Stimulated activated CD8-positive, alpha-beta memory T cell treated with anti-CD3 and anti-CD28 coated beads, Interleukin-12 subunit alpha, Interleukin-12 subunit beta, amount 100 ng/mL, for 1 hour (primary cell): ENCODE results near the gene BRPF1.
"Not testable (repeated sequence)": the region's sequence is repeated elsewhere in the genome, so short reads cannot be mapped to it uniquely, and the experiment has no call there.

Experiments
- DNase-seq: peaks from one replicate; pipeline ENCODE4 v3.0.0-alpha.2; 2020; ENCODE audit warnings: low read depth

Gene BRPF1

GRCh38 chr3:9768141-9768775, 36.7 kb downstream of the BRPF1 start:
- DNase-seq = no peak

- no peak for DNase-seq
These were observed 37.5 kb downstream of the BRPF1 start for GRCh38 chr3:9769012-9769411.

GRCh38 chr3:9769426-9770275, 38.1 kb downstream of the BRPF1 start, which contains the start of gene CAMK1:
Gene CAMK1, minus strand, starts transcription at chr3:9769947. Its CDS starts 2,198 bp downstream, at chr3:9767749.
- DNase-seq = no peak

GRCh38 chr3:9770276-9770812, 38.8 kb downstream of the BRPF1 start:
- DNase-seq = no peak

- DNase-seq = not testable (repeated sequence)
These were observed 39.5 kb downstream of the BRPF1 start for GRCh38 chr3:9771007-9771406.

- no peak for DNase-seq
These were observed 45.6 kb downstream of the BRPF1 start for GRCh38 chr3:9776896-9777693.

GRCh38 chr3:9777694-9778021, 46.1 kb downstream of the BRPF1 start:
- DNase-seq = no peak

- no peak for DNase-seq
These were observed 46.9 kb downstream of the BRPF1 start for GRCh38 chr3:9778143-9779074.

GRCh38 chr3:9779075-9779593, 47.6 kb downstream of the BRPF1 start:
- no peak for DNase-seq

- DNase-seq = no peak
These were observed 48.4 kb downstream of the BRPF1 start for GRCh38 chr3:9779721-9780457.

GRCh38 chr3:9780458-9780812, 48.9 kb downstream of the BRPF1 start:
- DNase-seq = no peak

- no peak for DNase-seq
These were observed 49.4 kb downstream of the BRPF1 start for GRCh38 chr3:9780910-9781309.

- no peak for DNase-seq
These were observed 50.0 kb downstream of the BRPF1 start for GRCh38 chr3:9781551-9781950.

- no peak for DNase-seq
These were observed 50.6 kb downstream of the BRPF1 start for GRCh38 chr3:9781978-9782603.

GRCh38 chr3:9782770-9783169, 51.2 kb downstream of the BRPF1 start:
- no peak for DNase-seq

- DNase-seq = no peak
These were observed 52.4 kb downstream of the BRPF1 start for GRCh38 chr3:9783954-9784353.

- no peak for DNase-seq
These were observed 53.4 kb downstream of the BRPF1 start for GRCh38 chr3:9784965-9785364.

- no peak for DNase-seq
These were observed 54.1 kb downstream of the BRPF1 start for GRCh38 chr3:9785602-9786001.

- no peak for DNase-seq
These were observed 54.7 kb downstream of the BRPF1 start for GRCh38 chr3:9786209-9786739.
